Colon (tissue), 2 donors: ENCODE measurements around the gene KIF13A.
"Not testable (repeated sequence)": the region's sequence is repeated elsewhere in the genome, so short reads cannot be mapped to it uniquely, and the experiment has no call there.

Experiments
- FAIRE-seq: peaks from 2 replicates; lab custom pipeline; 2012; peaks lifted over from hg19 to GRCh38; lab: Jason Lieb, UNC
- donor health status: control.
- donor health status: control.

Gene KIF13A

DNA sequence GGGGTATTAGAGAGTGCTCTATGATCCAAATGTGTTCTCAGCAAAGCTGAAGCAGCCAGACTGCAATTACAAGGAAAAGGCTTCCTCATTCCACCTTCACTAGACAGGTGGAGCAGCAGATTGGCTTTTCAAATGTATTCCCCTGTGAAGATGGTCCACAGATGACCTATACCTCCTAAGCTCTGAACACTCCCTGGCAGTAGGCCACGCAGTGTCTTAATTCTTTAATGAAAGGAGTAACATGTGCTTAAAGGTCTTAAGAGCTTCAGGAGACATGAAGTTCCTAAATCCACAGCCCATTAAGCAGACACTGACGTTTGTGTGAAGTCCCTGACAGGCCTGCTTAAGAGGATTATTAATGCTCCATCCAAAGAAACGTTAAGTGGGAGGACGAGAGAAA, 141.8 kb downstream of the KIF13A start:
- no peak for FAIRE-seq

DNA sequence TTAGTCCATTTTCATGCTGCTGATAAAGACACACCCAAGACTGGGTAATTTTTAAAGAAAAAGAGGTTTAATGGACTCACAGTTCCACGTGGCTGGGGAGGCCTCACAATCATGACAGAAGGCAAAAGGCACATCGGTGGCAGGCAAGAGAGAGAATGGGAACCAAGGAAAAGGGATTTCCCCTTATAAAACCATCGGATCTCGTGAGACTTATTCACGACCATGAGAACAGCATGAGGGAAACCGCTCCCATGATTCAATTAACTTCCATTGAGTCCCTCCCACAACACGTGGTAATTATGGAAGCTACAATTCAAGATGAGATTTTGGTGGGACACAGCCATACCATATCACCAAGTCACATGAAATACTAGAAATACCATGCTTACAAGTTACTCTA, 142.5 kb downstream of the KIF13A start:
- not testable (repeated sequence) for FAIRE-seq

DNA sequence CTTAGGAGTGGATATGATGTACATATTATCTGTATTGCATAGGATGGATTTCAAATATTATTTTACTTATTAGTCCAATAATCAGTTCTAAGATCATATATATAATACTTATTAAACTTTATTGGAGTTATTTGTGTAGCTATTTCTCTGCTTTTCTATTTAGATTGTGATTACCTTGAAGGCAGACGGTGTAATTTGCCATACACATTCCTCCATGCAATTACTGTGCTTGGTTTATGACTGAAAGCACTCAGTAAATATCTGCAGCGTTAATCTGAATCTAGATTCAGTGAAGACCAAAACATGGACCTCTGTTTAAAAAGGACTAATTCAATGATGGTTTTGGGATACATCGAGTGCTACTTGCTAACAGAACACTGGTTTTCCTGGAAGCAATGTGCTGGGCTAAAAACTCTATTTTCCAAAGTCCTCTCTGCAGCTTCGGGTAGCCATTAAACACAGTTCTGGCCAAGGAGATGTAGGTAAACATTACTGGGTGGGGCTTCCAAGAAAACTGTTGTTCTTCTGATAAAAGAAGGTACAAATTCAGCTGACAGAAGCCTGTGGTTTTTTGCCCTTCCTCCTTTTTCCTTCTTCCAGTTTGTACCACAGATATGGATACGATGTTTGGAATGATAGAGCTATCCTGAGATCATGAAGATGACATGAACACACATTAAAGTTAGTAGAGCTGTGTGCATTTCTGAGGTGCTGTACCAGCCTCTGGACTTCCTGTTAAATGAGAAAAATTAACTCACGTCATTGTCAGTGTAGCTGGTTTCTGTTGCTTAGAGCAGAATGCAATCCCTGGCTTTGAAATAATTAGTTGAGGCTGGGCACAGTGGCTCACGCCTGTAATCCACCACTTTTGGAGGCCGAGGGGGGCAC, 144.3 kb downstream of the KIF13A start:
- no peak for FAIRE-seq

DNA sequence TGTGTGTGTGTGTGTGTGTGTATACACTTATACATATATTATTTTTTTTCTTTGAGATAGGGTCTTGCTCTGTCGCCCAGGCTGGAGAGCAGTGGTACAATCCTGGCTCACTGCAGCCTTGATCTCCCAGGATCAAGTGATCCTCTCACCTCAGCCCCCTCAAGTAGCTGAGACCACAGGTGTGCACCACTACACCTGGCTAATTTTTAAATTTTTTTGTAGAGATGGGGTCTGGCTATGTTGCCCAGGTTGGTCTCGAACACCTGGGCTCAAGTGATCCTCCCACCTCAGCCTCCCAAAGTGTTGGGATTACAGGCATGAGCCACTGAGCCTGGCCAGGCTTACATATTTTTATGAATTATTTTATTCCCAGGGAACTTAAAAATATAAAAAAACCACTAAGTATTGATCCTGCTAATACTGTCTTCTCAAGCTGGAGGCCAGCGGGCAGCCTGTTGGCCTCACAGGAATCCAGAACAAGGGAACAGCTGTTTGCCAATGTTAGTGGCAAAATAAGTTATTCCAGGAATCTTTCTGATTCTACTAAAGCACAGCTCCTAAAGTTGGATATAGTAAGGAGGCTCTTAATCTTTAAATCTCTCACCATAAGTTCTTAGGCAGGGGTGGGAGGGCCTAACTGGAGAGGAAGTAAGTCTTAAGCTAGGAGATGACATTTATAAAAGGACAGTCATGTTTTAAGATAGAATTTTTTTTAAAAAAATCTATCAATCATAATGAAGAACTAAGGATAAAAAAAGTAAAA, 145.2 kb downstream of the KIF13A start:
- FAIRE-seq, result no peak

DNA sequence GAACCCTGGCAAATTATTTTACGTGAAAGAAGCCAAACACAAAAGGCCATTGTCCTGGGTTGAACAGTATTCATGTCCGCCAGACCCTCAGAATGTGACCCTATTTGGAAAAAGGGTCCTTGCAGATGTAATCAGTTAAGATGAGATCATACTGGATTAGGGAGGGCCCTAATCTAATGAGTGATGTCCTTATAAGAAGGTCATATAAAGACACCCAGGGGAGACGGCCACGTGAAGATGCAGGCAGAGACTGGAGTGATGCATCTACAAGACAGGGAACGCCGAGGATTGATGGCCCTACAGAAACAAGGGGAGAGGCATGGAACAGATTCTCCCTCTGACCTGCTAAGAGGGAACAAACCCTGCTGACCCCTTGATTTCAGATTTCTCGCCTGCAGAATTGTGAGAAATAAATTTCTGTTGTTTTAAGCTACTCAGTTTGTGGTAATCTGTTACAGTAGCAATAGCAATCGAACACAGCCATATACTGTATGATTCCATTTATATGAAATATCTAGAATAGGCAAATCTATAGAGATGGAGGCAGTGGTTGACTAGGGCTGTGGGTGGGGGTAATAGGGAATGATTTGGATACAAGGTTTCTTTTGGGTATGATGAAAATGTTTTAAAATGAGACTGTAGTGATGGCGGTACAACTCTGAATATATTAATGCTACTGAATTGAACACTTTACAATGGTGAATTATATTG, 147.8 kb downstream of the KIF13A start:
- no peak for FAIRE-seq

DNA sequence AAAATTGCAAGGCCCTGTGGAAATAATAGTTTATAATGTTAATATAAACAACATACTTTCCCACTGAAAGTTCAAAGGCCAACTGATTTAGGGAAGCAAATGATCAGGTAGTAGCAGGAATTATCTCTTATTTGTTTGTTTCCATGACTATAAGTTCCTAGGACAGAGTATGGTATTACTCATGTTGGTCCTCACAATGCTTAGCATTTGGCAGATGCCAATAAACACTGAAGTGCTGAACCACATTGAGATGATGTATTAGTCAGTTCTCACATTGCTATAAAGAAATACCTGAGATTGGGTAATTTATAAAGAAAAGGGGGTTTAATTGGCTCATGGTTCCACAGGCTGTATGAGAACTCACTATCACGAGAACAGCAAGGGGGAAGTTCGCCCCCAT, 151.1 kb downstream of the KIF13A start:
- no peak for FAIRE-seq

DNA sequence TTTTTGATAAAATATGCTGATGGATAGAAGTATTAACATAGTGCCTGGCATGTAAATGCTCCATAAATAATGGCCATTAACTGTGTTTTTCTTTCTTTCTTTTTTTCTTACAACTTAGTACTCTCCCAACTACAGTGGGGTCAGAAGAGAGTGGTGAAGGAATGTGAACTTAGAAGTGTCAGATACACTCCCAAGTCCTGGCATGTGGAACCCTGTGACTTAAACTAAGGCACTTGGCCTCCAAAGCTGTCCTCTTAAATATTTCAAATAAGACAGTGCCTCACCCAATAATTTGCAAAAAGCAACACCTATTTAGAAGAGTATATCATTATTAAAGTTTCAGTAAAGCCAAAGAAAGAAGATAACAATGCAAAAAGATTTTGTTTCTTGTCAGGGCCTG, 151.7 kb downstream of the KIF13A start:
- FAIRE-seq, result no peak

DNA sequence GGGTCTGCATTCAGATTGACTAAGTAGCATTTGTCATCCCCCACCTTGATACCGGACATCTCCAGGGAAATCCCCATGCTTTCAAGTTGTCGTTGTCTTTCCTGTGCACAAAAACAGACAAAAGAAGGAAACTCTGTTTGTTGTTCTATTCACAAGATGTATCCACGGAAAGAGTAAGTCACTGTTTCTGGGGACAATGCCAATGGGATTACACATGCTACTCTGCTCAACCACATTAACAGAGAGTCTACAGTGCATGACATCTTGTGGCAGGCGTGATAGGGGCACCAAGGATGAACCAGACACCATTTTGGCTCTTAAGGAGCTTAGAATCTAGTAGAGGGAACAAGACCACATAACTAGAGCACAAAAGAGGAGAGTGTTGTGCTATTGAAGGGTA, 156.3 kb downstream of the KIF13A start:
- no peak for FAIRE-seq

DNA sequence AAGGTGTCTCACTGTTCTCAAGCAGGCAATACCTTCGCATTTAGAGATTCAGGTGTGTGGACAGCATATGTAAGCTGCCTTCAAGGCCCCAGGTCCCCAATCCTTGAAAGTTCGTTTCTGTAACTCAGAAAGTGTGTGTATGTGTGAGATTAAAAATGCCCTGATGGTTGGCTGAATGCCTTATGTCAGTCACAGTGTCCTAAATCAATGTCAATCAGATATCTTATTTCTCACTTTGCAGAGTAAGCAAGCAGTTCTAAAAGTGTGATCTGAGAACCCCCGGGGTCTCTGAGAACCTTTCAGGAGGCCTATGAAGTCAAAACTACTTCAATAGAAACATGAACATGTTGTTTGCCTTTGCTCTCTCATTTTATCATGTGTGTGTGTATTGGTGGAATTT, 157.5 kb downstream of the KIF13A start:
- no peak for FAIRE-seq

DNA sequence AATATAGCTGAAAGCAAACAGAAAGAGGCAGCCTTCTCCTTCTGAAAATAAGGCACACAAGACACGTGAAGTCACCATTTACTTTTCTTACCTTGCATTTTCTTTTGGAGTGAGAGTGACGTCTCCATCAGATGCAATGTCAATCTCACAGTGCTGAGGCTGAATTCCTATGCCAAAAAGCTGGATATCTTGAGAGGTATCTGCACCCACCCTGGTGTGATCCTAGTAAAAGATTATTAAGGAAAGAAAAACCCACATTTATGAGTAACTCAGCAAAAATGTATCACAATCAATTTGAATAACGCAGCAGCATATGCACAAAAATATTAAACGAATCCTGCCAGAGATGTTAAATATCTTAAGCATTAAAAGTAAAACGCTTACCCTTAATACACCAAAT, 159.3 kb downstream of the KIF13A start:
- no peak for FAIRE-seq

DNA sequence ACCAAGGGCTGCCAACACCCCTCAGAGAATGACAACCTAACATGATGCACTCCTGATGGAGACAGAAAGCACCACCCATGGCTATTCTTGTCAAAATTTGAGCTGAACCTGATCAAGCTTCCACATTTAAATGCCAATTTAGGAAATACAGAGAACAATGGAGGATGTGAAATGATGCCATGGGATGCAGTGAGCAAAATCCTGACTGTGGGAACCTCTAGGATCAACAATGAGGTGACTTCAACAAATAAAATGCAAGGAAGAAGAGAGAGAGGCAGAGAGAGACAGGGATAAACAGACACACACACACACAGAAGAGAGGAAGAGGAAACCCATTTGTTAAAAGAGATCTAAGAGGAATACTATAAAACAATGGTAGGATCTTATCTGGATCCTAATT, 161.1 kb downstream of the KIF13A start:
- no peak for FAIRE-seq

DNA sequence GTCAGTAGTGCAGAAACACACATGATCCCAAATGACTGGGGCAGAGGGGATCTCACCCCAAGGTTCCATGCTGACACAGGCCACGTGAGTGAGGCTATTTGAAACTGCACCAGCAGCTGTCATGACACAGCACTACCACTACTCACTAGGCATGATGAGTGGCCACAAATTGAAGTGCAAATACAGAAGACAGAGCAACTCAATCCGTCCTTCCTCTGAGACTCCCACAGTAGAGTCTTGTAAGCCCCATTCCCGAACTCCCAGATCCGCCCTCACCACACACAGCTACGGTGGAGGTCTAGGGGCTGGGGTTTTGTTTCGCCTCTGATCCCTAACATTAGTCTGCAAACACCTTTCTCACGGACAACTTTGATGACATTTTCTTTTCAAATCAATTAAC, 167.4 kb downstream of the KIF13A start:
- no peak for FAIRE-seq

DNA sequence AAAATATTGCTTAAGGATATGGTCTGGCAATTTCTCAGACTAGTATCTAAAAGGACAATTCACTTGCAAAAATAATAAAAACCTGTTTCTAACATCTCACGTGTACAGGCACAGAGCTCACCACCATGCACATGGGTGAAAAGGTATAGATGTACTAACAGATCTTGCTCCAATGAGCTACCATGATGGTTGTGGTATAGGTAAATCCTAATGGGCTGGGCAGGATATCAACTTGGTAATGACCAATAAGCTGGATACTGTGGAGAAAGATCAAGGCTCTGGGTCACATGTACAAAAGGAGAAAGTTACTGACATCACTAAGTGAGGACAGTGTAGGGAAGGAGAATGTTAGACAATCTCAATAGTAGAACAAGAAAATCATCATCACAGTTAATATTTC, 169.7 kb downstream of the KIF13A start:
- FAIRE-seq, result no peak

DNA sequence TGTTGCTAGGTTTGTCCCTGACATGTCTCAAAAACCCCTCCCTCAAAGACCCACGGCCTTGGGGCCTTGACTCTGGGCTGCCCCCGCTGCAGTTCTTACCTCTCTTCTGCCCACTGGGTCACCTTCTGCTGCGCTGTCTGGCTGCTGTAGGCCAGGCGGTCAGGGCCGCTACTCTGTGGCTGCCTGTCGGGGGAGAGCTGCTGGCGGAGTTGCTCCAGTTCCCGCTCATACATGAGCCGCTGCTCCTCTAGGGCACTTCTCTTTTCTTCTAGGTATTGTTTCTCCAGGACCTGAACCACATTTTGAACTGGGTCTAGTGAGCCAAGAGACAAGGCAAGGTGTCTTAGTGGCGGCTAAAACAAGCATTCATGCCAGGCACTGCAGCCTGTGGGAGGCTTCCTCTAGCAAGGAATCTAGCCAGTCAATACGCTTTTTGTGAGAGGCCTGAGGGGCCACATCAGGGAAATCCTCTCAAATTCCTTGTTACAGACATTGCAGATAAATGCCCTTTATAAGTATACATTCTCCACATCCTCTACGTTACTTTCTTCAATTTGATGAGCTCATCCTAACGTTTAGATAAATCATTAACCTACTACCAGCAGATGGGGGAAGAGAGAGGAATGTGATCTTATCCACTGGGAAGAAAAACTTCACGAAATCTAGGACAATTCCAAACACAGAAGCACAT, 170.4 kb downstream of the KIF13A start:
- FAIRE-seq, result no peak

DNA sequence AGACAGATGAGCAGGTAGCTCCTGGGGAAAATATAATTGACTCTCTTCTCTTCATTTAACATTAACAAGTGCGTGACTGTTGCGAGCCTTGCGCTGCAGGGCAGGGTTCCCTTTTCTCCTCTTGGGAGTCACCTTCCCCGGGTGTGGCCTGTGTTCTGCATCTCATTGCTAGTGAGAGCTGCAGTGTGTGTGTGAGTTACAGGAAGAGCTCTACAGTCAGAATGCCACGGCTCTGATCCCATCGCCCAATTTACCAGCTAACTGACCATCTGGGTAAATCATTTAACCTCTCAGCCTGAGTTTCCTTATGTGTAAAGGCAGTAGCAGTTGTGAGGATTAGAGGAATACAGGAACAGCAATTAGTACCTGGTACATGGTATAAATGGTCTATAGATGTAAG, 173.9 kb downstream of the KIF13A start:
- FAIRE-seq, result no peak

DNA sequence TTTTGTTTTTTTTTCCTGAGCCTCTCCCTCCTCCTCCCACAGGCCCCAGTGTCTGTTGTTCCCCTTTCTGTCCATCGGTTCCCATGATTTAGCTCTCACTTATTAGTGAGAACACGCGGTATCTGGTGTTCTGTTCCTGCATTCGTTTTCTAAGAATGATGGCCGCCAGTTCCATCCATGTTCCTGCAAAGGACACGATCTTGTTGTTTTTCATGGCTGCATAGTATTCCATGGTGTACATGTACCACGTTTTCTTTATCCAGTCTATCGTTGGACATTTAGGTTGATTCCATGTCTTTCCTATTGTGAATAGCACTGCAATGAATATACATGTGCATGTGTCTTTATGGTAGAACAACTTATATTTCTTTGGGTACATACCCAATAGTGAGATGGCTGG, 175.1 kb downstream of the KIF13A start:
- no peak for FAIRE-seq

DNA sequence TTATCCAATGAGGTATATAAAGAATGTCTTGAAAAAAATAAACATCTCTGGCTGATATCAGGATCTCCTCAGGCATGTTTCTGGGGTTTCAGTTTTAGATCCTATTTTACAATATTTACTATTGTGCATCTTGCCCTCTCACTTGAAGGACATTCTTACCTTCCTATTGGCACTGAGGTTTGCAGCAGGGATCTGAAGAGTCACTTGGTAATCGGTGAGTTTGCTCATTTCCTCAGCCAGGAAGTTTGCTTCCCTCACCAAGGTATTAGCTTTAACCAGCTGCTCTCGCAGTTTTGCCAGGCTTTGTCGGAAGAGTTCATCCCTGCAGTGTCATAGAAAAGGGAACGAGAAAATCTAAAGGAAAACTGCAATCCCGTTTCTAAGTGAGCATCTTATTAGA, 178.8 kb downstream of the KIF13A start:
- no peak for FAIRE-seq

DNA sequence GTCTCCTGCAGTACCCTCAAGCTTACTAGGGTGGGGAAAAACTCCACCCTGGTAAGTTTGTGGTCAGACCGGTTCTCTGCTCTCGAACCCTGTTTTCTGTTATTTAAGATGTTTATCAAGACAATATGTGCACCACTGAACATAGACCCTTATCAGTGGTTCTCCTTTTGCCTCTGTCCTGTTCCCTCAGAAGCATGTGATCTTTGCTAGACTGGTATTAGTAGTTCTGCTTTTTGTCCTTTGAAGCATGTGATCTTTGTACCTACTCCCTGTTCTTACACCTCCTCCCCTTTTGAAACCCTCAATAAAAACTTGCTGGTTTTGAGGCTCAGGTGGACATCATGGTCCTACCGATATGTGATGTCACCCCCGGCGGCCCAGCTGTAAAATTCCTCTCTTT, 180.0 kb downstream of the KIF13A start:
- FAIRE-seq, result not testable (repeated sequence)

DNA sequence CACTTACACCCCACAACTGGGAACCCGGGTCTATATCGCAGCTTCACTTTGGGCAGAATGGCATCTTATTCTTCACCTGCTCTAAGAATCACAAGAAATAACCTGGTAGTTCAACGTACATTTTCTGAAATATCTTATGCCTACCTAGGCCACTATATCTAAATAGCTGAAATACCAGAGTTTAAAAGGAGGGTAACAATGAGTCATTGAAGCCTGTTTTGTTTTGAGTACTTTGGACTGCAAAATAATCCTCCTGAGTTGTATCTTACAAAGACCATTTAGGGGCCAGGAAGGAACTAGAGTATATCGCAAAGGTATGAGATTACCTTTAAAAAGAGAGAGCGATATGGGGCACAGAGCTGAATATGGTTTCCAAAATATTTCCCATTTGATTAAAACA, 184.0 kb downstream of the KIF13A start:
- FAIRE-seq, result no peak

DNA sequence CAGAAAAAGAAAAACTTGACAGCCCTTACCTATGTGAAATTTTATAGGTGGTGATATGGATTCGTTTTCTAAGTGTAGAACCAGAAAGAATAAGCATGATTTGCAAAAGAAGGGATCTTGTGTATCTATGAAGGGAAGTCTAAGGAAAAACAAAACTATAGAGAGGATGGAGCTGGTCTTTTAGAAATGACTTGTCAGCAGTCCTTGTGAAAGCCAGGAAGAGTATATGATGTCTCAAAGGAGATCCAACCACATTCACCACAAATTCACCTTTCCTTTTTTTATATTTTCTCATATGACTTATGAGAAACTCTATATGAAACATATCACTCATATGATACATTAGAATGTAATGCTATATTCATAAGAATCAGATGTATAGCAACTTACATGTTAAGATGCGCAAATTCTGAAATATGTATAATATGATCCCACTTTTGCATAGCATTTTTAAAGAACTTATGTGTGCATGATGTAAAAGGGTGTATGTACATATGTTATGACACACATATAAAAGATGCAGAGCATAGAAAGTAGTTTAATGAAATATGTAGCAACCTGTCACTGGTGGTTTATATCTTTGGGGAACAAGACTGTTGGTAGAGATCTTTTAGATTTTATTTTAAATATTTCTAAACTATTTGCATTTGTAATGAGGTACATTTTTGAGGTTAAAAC, 188.8 kb downstream of the KIF13A start:
- no peak for FAIRE-seq

DNA sequence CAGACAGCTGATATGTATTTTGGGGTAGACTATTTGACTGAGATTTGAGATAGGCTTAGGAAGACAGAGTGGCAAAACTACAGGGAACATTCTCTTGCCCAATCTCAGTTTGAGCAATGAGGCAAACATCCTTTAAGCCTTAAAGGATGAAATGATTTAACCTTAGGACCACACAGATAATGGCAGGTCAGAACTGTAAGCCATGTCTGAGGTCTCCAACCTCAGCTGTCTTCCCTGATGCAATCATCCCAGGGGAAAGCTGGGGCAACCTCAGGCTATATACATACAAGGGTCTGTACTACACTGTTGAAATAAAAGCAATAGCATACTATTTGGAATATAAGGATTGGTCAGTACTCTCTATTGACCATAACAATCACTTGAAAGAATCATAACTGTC, 196.9 kb downstream of the KIF13A start:
- FAIRE-seq, result no peak
